GM12878 (cell line): ENCODE data around the gene CSNK1G2. TPM values are rescaled to one million over a fixed set of nuclear protein-coding genes. Genes with fewer than 3 reads are reported as not detected.
A peak's percentile ranks its signal among the peaks of the same experiment; 100 is the strongest.

Experiments used
- CBFB ChIP-seq: IDR thresholded peaks from 2 replicates; pipeline ENCODE4 v1.6.1; 2016; ENCODE audit warnings: antibody characterized with exemption, low read depth
- CHD4 ChIP-seq: fragments of 200-600 bp; sonication (generic); IDR thresholded peaks from 2 replicates; pipeline ENCODE4 v1.6.1; 2016; ENCODE audit warnings: mild to moderate bottlenecking
- EZH2 ChIP-seq: IDR thresholded peaks from 2 replicates; pipeline ENCODE4 v1.6.1; 2012; ENCODE audit warnings: low read depth, mild to moderate bottlenecking, control low read depth, inconsistent platforms, low read length, borderline replicate concordance; ENCODE audit not compliant: control insufficient read depth
- HDAC2 ChIP-seq: fragments of 200-600 bp; sonication (generic); IDR thresholded peaks from 2 replicates; pipeline ENCODE4 v1.6.1; 2017
- NFXL1 ChIP-seq: fragments of 450-650 bp; IDR thresholded peaks from 2 replicates; pipeline ENCODE4 v1.6.1; 2017; ENCODE audit warnings: antibody characterized with exemption, mild to moderate bottlenecking, borderline replicate concordance
- RUNX3 ChIP-seq: IDR thresholded peaks from 2 replicates; pipeline ENCODE4 v1.6.1; 2012; ENCODE audit warnings: low read length, inconsistent platforms
- SMAD1 ChIP-seq: fragments of 450-650 bp; IDR thresholded peaks from 2 replicates; pipeline ENCODE4 v1.6.1; 2018; ENCODE audit warnings: mild to moderate bottlenecking, low read depth; ENCODE audit not compliant: partially characterized antibody
- SUPT20H ChIP-seq: IDR thresholded peaks from 2 replicates; pipeline ENCODE4 v1.6.1; 2011; ENCODE audit warnings: low read depth, mild to moderate bottlenecking, low read length, moderate library complexity, borderline replicate concordance; ENCODE audit not compliant: control insufficient read depth
- TAF1 ChIP-seq: IDR thresholded peaks from 2 replicates; pipeline ENCODE4 v1.6.1; 2011; ENCODE audit warnings: mild to moderate bottlenecking, low read depth, low read length, borderline replicate concordance
- TARDBP ChIP-seq: IDR thresholded peaks from 2 replicates; pipeline ENCODE4 v1.6.1; 2016; ENCODE audit warnings: borderline replicate concordance
- ZNF622 ChIP-seq: fragments of 450-650 bp; IDR thresholded peaks from 2 replicates; pipeline ENCODE4 v1.6.1; 2017; ENCODE audit warnings: mild to moderate bottlenecking, inconsistent platforms
- polyA plus RNA-seq, 11 experiments: library from polyadenylated mRNA; depleted of rRNA in 4 of 11; unstranded in 6 of 11; stranded (reverse) in 5 of 11; fragments of >200 nt; fragmentation: Nextera tagmentation in 4 of 11; fragmentation: Illumina TruSeq in 1 of 11; extraction: Ambion mirVana in 4 of 11; extraction: Trizol in 1 of 11; gene quantifications; 1 replicate in 1 of 11; 2 replicates in 10 of 11; pipeline versions ENCODE4 v1.2.1 to v1.2.3, GENCODE V29; 2011 to 2016; ENCODE audit warnings: inconsistent platforms in 2 of 11, missing spikeins in 2 of 11, low read depth in 1 of 11
- total RNA-seq, 4 experiments: library from RNA; depleted of rRNA in 3 of 4; stranded (reverse); fragments of >200 nt in 3 of 4; fragmentation: Illumina TruSeq in 1 of 4; extraction: Trizol in 1 of 4; gene quantifications; 2 replicates each; pipeline versions ENCODE4 v1.2.1 to v1.2.3, GENCODE V29; 2013 to 2021
- TF ChIP-seq, protein P1 (sequence below): fragments of 450-650 bp; formaldehyde crosslinking; IDR thresholded peaks from 2 replicates; pipeline ENCODE4 v1.5.0; 2022; ENCODE audit warnings: mild to moderate bottlenecking, missing genetic modification characterization
- TF ChIP-seq, protein P2 (sequence below): fragments of 450-650 bp; IDR thresholded peaks from 2 replicates; pipeline ENCODE4 v1.6.1; 2017; ENCODE audit warnings: antibody characterized with exemption, mild to moderate bottlenecking, moderate library complexity
- TF ChIP-seq, protein P3 (sequence below): fragments of 450-650 bp; IDR thresholded peaks from 2 replicates; pipeline ENCODE4 v1.6.1; 2017; ENCODE audit warnings: mild to moderate bottlenecking, low read depth, inconsistent platforms; ENCODE audit not compliant: poor library complexity, severe bottlenecking
- TF ChIP-seq, protein P4 (sequence below): fragments of 450-650 bp; IDR thresholded peaks from 2 replicates; pipeline ENCODE4 v1.6.1; 2017; ENCODE audit warnings: mild to moderate bottlenecking, moderate library complexity

CSNK1G2 gene
- total and polyA plus RNA-seq, 10 of the 15 experiments (the other 5 are each of a cell fraction or from before 2014, with no cell fraction given): 0.64 to 109 (median 25.0) TPM

DNA sequence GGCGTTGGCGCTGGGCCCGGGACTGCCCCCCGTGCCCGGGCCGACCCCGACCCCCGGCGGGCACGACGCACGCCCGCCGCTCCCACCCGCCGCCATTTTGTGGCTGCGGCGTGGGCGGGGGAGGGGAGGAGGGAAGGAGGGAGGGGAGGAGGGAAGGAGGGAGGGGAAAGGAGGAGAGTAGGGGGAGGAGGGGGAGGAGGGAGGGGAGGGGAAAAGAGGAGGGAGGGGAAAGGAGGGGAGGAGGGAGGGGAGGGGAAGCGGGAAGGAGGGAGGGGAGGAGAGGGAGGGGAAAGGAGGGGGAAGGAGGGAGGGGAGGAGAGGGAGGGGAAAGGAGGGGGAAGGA lies 74.6 kb downstream of the CSNK1G2 start, which contains the start of gene BTBD2 (continued):
- TF ChIP-seq, protein P1, sequence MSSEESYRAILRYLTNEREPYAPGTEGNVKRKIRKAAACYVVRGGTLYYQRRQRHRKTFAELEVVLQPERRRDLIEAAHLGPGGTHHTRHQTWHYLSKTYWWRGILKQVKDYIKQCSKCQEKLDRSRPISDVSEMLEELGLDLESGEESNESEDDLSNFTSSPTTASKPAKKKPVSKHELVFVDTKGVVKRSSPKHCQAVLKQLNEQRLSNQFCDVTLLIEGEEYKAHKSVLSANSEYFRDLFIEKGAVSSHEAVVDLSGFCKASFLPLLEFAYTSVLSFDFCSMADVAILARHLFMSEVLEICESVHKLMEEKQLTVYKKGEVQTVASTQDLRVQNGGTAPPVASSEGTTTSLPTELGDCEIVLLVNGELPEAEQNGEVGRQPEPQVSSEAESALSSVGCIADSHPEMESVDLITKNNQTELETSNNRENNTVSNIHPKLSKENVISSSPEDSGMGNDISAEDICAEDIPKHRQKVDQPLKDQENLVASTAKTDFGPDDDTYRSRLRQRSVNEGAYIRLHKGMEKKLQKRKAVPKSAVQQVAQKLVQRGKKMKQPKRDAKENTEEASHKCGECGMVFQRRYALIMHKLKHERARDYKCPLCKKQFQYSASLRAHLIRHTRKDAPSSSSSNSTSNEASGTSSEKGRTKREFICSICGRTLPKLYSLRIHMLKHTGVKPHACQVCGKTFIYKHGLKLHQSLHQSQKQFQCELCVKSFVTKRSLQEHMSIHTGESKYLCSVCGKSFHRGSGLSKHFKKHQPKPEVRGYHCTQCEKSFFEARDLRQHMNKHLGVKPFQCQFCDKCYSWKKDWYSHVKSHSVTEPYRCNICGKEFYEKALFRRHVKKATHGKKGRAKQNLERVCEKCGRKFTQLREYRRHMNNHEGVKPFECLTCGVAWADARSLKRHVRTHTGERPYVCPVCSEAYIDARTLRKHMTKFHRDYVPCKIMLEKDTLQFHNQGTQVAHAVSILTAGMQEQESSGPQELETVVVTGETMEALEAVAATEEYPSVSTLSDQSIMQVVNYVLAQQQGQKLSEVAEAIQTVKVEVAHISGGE (CRISPR knock-in tag): no peak
- TF ChIP-seq SUPT20H: no peak
- TF ChIP-seq CBFB: no peak
- TF ChIP-seq, protein P2, sequence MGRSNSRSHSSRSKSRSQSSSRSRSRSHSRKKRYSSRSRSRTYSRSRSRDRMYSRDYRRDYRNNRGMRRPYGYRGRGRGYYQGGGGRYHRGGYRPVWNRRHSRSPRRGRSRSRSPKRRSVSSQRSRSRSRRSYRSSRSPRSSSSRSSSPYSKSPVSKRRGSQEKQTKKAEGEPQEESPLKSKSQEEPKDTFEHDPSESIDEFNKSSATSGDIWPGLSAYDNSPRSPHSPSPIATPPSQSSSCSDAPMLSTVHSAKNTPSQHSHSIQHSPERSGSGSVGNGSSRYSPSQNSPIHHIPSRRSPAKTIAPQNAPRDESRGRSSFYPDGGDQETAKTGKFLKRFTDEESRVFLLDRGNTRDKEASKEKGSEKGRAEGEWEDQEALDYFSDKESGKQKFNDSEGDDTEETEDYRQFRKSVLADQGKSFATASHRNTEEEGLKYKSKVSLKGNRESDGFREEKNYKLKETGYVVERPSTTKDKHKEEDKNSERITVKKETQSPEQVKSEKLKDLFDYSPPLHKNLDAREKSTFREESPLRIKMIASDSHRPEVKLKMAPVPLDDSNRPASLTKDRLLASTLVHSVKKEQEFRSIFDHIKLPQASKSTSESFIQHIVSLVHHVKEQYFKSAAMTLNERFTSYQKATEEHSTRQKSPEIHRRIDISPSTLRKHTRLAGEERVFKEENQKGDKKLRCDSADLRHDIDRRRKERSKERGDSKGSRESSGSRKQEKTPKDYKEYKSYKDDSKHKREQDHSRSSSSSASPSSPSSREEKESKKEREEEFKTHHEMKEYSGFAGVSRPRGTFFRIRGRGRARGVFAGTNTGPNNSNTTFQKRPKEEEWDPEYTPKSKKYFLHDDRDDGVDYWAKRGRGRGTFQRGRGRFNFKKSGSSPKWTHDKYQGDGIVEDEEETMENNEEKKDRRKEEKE: no peak
- peak; percentile 10; the same call in 1 of the 2 replicates for TF ChIP-seq RUNX3
- TF ChIP-seq, protein P3, sequence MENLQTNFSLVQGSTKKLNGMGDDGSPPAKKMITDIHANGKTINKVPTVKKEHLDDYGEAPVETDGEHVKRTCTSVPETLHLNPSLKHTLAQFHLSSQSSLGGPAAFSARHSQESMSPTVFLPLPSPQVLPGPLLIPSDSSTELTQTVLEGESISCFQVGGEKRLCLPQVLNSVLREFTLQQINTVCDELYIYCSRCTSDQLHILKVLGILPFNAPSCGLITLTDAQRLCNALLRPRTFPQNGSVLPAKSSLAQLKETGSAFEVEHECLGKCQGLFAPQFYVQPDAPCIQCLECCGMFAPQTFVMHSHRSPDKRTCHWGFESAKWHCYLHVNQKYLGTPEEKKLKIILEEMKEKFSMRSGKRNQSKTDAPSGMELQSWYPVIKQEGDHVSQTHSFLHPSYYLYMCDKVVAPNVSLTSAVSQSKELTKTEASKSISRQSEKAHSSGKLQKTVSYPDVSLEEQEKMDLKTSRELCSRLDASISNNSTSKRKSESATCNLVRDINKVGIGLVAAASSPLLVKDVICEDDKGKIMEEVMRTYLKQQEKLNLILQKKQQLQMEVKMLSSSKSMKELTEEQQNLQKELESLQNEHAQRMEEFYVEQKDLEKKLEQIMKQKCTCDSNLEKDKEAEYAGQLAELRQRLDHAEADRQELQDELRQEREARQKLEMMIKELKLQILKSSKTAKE: no peak
- no peak for TF ChIP-seq SMAD1
- TF ChIP-seq, protein P4, sequence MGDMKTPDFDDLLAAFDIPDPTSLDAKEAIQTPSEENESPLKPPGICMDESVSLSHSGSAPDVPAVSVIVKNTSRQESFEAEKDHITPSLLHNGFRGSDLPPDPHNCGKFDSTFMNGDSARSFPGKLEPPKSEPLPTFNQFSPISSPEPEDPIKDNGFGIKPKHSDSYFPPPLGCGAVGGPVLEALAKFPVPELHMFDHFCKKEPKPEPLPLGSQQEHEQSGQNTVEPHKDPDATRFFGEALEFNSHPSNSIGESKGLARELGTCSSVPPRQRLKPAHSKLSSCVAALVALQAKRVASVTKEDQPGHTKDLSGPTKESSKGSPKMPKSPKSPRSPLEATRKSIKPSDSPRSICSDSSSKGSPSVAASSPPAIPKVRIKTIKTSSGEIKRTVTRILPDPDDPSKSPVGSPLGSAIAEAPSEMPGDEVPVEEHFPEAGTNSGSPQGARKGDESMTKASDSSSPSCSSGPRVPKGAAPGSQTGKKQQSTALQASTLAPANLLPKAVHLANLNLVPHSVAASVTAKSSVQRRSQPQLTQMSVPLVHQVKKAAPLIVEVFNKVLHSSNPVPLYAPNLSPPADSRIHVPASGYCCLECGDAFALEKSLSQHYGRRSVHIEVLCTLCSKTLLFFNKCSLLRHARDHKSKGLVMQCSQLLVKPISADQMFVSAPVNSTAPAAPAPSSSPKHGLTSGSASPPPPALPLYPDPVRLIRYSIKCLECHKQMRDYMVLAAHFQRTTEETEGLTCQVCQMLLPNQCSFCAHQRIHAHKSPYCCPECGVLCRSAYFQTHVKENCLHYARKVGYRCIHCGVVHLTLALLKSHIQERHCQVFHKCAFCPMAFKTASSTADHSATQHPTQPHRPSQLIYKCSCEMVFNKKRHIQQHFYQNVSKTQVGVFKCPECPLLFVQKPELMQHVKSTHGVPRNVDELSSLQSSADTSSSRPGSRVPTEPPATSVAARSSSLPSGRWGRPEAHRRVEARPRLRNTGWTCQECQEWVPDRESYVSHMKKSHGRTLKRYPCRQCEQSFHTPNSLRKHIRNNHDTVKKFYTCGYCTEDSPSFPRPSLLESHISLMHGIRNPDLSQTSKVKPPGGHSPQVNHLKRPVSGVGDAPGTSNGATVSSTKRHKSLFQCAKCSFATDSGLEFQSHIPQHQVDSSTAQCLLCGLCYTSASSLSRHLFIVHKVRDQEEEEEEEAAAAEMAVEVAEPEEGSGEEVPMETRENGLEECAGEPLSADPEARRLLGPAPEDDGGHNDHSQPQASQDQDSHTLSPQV: no peak
- TF ChIP-seq ZNF622: no peak
- TF ChIP-seq TARDBP: no peak
- TF ChIP-seq HDAC2: no peak
- no peak for TF ChIP-seq NFXL1
- TF ChIP-seq EZH2: no peak
- no peak for TF ChIP-seq CHD4
- TF ChIP-seq TAF1: peak; percentile 67; the same call in 1 of the 2 replicates
